Kidney (tissue), 22 donors: ENCODE results near the gene RPL27. TPM values are rescaled to one million over a fixed set of nuclear protein-coding genes. Genes with fewer than 3 reads are reported as not detected.

Experiments
- DNase-seq, 5 donors: peaks; one replicate each; pipeline ENCODE4 v3.0.0-alpha.2; 2013 to 2020
- FAIRE-seq: peaks from 2 replicates; lab custom pipeline; 2012; peaks lifted over from hg19 to GRCh38; lab: Jason Lieb, UNC
- H3K27ac ChIP-seq, 2 donors: one replicate each; pipeline ENCODE4 v1.7.0; 2013; ENCODE audit warnings: low read depth in 2 of 2, low read length in 2 of 2, inconsistent platforms in 1 of 2
- H3K27me3 ChIP-seq: one replicate; pipeline ENCODE4 v1.7.1; 2013; ENCODE audit warnings: low read length, inconsistent platforms; ENCODE audit not compliant: control insufficient read depth, insufficient read depth
- H3K36me3 ChIP-seq, 3 donors: one replicate each; pipeline versions ENCODE4 v1.7.0 to v1.7.1; 2013; ENCODE audit warnings: low read length in 3 of 3, control low read depth in 1 of 3, inconsistent platforms in 1 of 3; ENCODE audit not compliant: insufficient read depth in 3 of 3, control insufficient read depth in 2 of 3
- H3K4me1 ChIP-seq, 3 donors: one replicate each; pipeline versions ENCODE4 v1.7.0 to v1.7.1; 2013; ENCODE audit warnings: low read length in 3 of 3, inconsistent platforms in 1 of 3, low read depth in 1 of 3; ENCODE audit not compliant: control insufficient read depth in 2 of 3, insufficient read depth in 2 of 3
- H3K4me3 ChIP-seq, 3 donors: one replicate each; pipeline versions ENCODE4 v1.7.0 to v1.8.1; 2013; ENCODE audit warnings: low read length in 3 of 3, control low read depth in 1 of 3, inconsistent platforms in 1 of 3
- H3K9ac ChIP-seq, 3 donors: one replicate each; pipeline versions ENCODE4 v1.7.0 to v1.7.1; 2013; ENCODE audit warnings: low read length in 3 of 3, control low read depth in 1 of 3, inconsistent platforms in 1 of 3
- H3K9me3 ChIP-seq, 3 donors: one replicate each; pipeline versions ENCODE4 v1.7.0 to v1.7.1; 2013; ENCODE audit warnings: low read length in 3 of 3, control low read depth in 1 of 3, inconsistent platforms in 1 of 3; ENCODE audit not compliant: control insufficient read depth in 2 of 3, insufficient read depth in 1 of 3
- CTCF ChIP-seq: IDR thresholded peaks from 3 replicates; pipeline ENCODE4 v1.5.1; 2012; ENCODE audit warnings: mild to moderate bottlenecking, moderate library complexity, borderline replicate concordance; ENCODE audit not compliant: insufficient read depth; ENCODE audit errors: extremely low read depth
- intact Hi-C: fragments of 100-400 bp; cut with DNase I; formaldehyde crosslinking; loops from one replicate; pipeline ENCODE4 v1.11.1; 2022
- long read RNA-seq, 10 donors: library from polyadenylated mRNA in 1 of 10; unstranded in 1 of 10; transcript quantifications; one replicate each; pipeline ENCODE4 v2.0.0 and lab custom pipeline, GENCODE V29; 2021 to 2026
- polyA plus RNA-seq: library from polyadenylated mRNA; stranded (reverse); fragments of 350-450 nt; fragmentation: Illumina TruSeq; extraction: RNeasy Lipid Tissue Mini Kit (QIAGEN cat#74804); gene quantifications from one replicate; pipeline ENCODE4 v1.2.3, GENCODE V29; 2014; ENCODE audit warnings: low read depth, low replicate concordance; ENCODE audit not compliant: insufficient read depth
- total RNA-seq: library from RNA; stranded (reverse); fragmentation: NEBNext Ultra II Directional; extraction: Animal tissue kit (Norgen Biotek cat#: 25700); gene quantifications from one replicate; pipeline ENCODE4 v1.2.1, GENCODE V29; 2021
- donor health status: control.
- donor health status: control.
- donor health status: control.
- donor health status: control.
- donor health status: control.
- donor health status: DM: yes; HTN: yes; CAD: no.
- donor health status: Normal renal cell carcinoma (clear cell type).

Gene RPL27
- total RNA-seq (759 TPM), polyA plus RNA-seq (1,823 TPM)
- long read RNA-seq, donor 1, transcript RPL27-201 (5 exons, 505 nt): major isoform, 580 of 1,386 reads
- long read RNA-seq, donor 1, transcript RPL27-208 (3 exons, 1,872 nt): minor isoform, 91 of 1,386 reads
- long read RNA-seq, donor 1, transcript RPL27-206 (4 exons, 730 nt): minor isoform, 560 of 1,386 reads
- long read RNA-seq, donor 1, partial matches to known transcripts: 154 of 1,386 reads
- long read RNA-seq, donor 1, other reads (novel, unspliced or antisense): 0 of 1,386 reads
- long read RNA-seq, donor 2, transcript RPL27-204 (4 exons, 318 nt): minor isoform, 7 of 1,788 reads
- long read RNA-seq, donor 2, transcript RPL27-201 (5 exons, 505 nt): major isoform, 794 of 1,788 reads
- long read RNA-seq, donor 2, transcript RPL27-208 (3 exons, 1,872 nt): minor isoform, 108 of 1,788 reads
- long read RNA-seq, donor 2, transcript RPL27-206 (4 exons, 730 nt): minor isoform, 727 of 1,788 reads
- long read RNA-seq, donor 2, partial matches to known transcripts: 144 of 1,788 reads
- long read RNA-seq, donor 2, other reads (novel, unspliced or antisense): 5 of 1,788 reads
- long read RNA-seq, donor 3, transcript RPL27-206 (4 exons, 730 nt): minor isoform, 763 of 1,930 reads
- long read RNA-seq, donor 3, transcript RPL27-204 (4 exons, 318 nt): minor isoform, 21 of 1,930 reads
- long read RNA-seq, donor 3, transcript RPL27-208 (3 exons, 1,872 nt): minor isoform, 79 of 1,930 reads
- long read RNA-seq, donor 3, transcript RPL27-201 (5 exons, 505 nt): major isoform, 904 of 1,930 reads
- long read RNA-seq, donor 3, partial matches to known transcripts: 159 of 1,930 reads
- long read RNA-seq, donor 3, other reads (novel, unspliced or antisense): 0 of 1,930 reads
- long read RNA-seq, donor 4, transcript RPL27-208 (3 exons, 1,872 nt): minor isoform, 26 of 566 reads
- long read RNA-seq, donor 4, transcript RPL27-206 (4 exons, 730 nt): minor isoform, 196 of 566 reads
- long read RNA-seq, donor 4, transcript RPL27-201 (5 exons, 505 nt): major isoform, 302 of 566 reads
- long read RNA-seq, donor 4, partial matches to known transcripts: 40 of 566 reads
- long read RNA-seq, donor 4, other reads (novel, unspliced or antisense): 0 of 566 reads
- long read RNA-seq, donor 5, transcript RPL27-208 (3 exons, 1,872 nt): minor isoform, 14 of 122 reads
- long read RNA-seq, donor 5, transcript RPL27-206 (4 exons, 730 nt): major isoform, 57 of 122 reads
- long read RNA-seq, donor 5, transcript RPL27-201 (5 exons, 505 nt): minor isoform, 44 of 122 reads
- long read RNA-seq, donor 5, partial matches to known transcripts: 6 of 122 reads
- long read RNA-seq, donor 5, other reads (novel, unspliced or antisense): 0 of 122 reads
- long read RNA-seq, donor 6, transcript RPL27-208 (3 exons, 1,872 nt): minor isoform, 470 of 6,068 reads
- long read RNA-seq, donor 6, transcript RPL27-206 (4 exons, 730 nt): minor isoform, 2,400 of 6,068 reads
- long read RNA-seq, donor 6, transcript RPL27-204 (4 exons, 318 nt): minor isoform, 26 of 6,068 reads
- long read RNA-seq, donor 6, transcript RPL27-201 (5 exons, 505 nt): major isoform, 2,546 of 6,068 reads
- long read RNA-seq, donor 6, partial matches to known transcripts: 590 of 6,068 reads
- long read RNA-seq, donor 6, other reads (novel, unspliced or antisense): 29 of 6,068 reads
- long read RNA-seq, donor 7, transcript RPL27-208 (3 exons, 1,872 nt): minor isoform, 6 of 273 reads
- long read RNA-seq, donor 7, transcript RPL27-201 (5 exons, 505 nt): major isoform, 108 of 273 reads
- long read RNA-seq, donor 7, transcript RPL27-206 (4 exons, 730 nt): minor isoform, 37 of 273 reads
- long read RNA-seq, donor 7, partial matches to known transcripts: 119 of 273 reads
- long read RNA-seq, donor 7, other reads (novel, unspliced or antisense): 0 of 273 reads
- long read RNA-seq, donor 8, transcript RPL27-201 (5 exons, 505 nt): major isoform, 921 of 1,977 reads
- long read RNA-seq, donor 8, transcript RPL27-204 (4 exons, 318 nt): minor isoform, 10 of 1,977 reads
- long read RNA-seq, donor 8, transcript RPL27-206 (4 exons, 730 nt): minor isoform, 734 of 1,977 reads
- long read RNA-seq, donor 8, transcript RPL27-208 (3 exons, 1,872 nt): minor isoform, 104 of 1,977 reads
- long read RNA-seq, donor 8, partial matches to known transcripts: 187 of 1,977 reads
- long read RNA-seq, donor 8, other reads (novel, unspliced or antisense): 15 of 1,977 reads
- long read RNA-seq, donor 9, transcript RPL27-201 (5 exons, 505 nt): major isoform, 457 of 1,082 reads
- long read RNA-seq, donor 9, transcript RPL27-208 (3 exons, 1,872 nt): minor isoform, 88 of 1,082 reads
- long read RNA-seq, donor 9, transcript RPL27-204 (4 exons, 318 nt): minor isoform, 7 of 1,082 reads
- long read RNA-seq, donor 9, transcript RPL27-206 (4 exons, 730 nt): minor isoform, 416 of 1,082 reads
- long read RNA-seq, donor 9, partial matches to known transcripts: 112 of 1,082 reads
- long read RNA-seq, donor 9, other reads (novel, unspliced or antisense): 0 of 1,082 reads
- long read RNA-seq, donor 10, transcript RPL27-206 (4 exons, 730 nt): minor isoform, 626 of 1,580 reads
- long read RNA-seq, donor 10, transcript RPL27-208 (3 exons, 1,872 nt): minor isoform, 130 of 1,580 reads
- long read RNA-seq, donor 10, transcript RPL27-204 (4 exons, 318 nt): minor isoform, 5 of 1,580 reads
- long read RNA-seq, donor 10, transcript RPL27-201 (5 exons, 505 nt): major isoform, 651 of 1,580 reads
- long read RNA-seq, donor 10, partial matches to known transcripts: 167 of 1,580 reads
- long read RNA-seq, donor 10, other reads (novel, unspliced or antisense): 0 of 1,580 reads

GRCh38 chr17:42997984-42998938, at the start of gene RPL27:
Gene RPL27, plus strand, starts transcription at chr17:42998419. Its CDS starts 332 bp downstream, at chr17:42998751.
- Histone ChIP-seq H3K36me3 (peaks cover 6 to 34% (median 9%) of the 10 kb centered on the region in 3 donors), H3K27ac (peak within 1 kb of the TSS; percentile 71 to 85), H3K27me3 (no peaks in the 10 kb centered on the region), H3K4me1 (peaks cover 6 to 12% (median 12%) of the 10 kb centered on the region in 3 donors), H3K9ac (peak within 1 kb of the TSS; percentile 70 to 96 (median 94)), H3K4me3 (peak within 1 kb of the TSS; percentile 73 to 96 (median 79)), H3K9me3 (no peaks in the 10 kb centered on the region)
- FAIRE-seq (peak; percentile 98), DNase-seq (peak; percentile 99 to 100 (median 99))
- intact Hi-C loops: no loop called here
- TF ChIP-seq CTCF: peak; percentile 91

GRCh38 chr17:42950044-42950783, 48.0 kb upstream of the RPL27 start:
- intact Hi-C loops: no loop called here
- Histone ChIP-seq H3K9ac (no peak overlapping the region), H3K9me3 (no peaks in the 10 kb centered on the region), H3K27ac (no peak overlapping the region), H3K27me3 (no peaks in the 10 kb centered on the region), H3K4me3 (no peak overlapping the region), H3K36me3 (peaks cover 5 to 17% (median 11%) of the 10 kb centered on the region in 3 donors), H3K4me1 (no peaks in the 10 kb centered on the region)
- FAIRE-seq (no peak), DNase-seq (no peak)
- no peak for TF ChIP-seq CTCF
